Fibroblast of lung (primary cell): ENCODE results near the gene RAB35.

ENCODE experiments used
- CTCF ChIP-seq, 2 donors: IDR thresholded peaks in 1 of 2; conservative IDR thresholded peaks in 1 of 2; 1 replicate in 1 of 2; 2 replicates in 1 of 2; pipeline ENCODE4 v1.5.1; 2011 to 2012; ENCODE audit warnings: low read length in 2 of 2, control low read depth in 1 of 2, inconsistent platforms in 1 of 2, low read depth in 1 of 2, mild to moderate bottlenecking in 1 of 2
- EZH2 ChIP-seq: IDR thresholded peaks from 2 replicates; pipeline ENCODE4 v1.5.1; 2012; ENCODE audit warnings: low read length, control low read depth, mild to moderate bottlenecking; ENCODE audit errors: missing control alignments

- TF ChIP-seq CTCF (conservative IDR thresholded peaks at IDR 0.05 in 1 of 2, IDR thresholded peaks at IDR 0.05 in 1 of 2; ENCODE audit: low read depth in 1 of 2, low read length in 2 of 2) (no peak), EZH2 (no peak)
Observed at GRCh38 chr12:120051535-120051934, 65.0 kb downstream of the RAB35 start.
